ENCODE measurements around the gene CLASP1.

GRCh38 chr2:121346859-121347258 is 302.4 kb downstream of the CLASP1 start:
- TF ChIP-seq RAD21 (IDR thresholded peaks at IDR 0.05 in 1 of 2, conservative IDR thresholded peaks at IDR 0.05 in 1 of 2; ENCODE audit: low read depth in 2 of 2, low read length in 2 of 2): no peak
- TF ChIP-seq POLR2A (IDR thresholded peaks at IDR 0.05; ENCODE audit: control extremely low read depth in 1 of 2, low read depth in 2 of 2, low read length in 2 of 2): no peak
- no peak for TF ChIP-seq EZH2 (IDR thresholded peaks at IDR 0.05; ENCODE audit: low read depth, low read length, severe bottlenecking)
- TF ChIP-seq MAFK (IDR thresholded peaks at IDR 0.05; ENCODE audit: low read depth, low read length): no peak
- TF ChIP-seq YY1 (IDR thresholded peaks at IDR 0.05; ENCODE audit: low read depth, low read length): no peak
- TF ChIP-seq CTCF (IDR thresholded peaks at IDR 0.05; ENCODE audit: control extremely low read depth in 1 of 3, insufficient read depth in 1 of 3, low read depth in 1 of 3, low read length in 3 of 3): no peak
- TF ChIP-seq, protein P1, sequence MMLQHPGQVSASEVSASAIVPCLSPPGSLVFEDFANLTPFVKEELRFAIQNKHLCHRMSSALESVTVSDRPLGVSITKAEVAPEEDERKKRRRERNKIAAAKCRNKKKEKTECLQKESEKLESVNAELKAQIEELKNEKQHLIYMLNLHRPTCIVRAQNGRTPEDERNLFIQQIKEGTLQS (IDR thresholded peaks at IDR 0.05; ENCODE audit: insufficient read depth, low read depth, low read length): no peak

Data from H1 (cell line).